ENCODE results near the gene ARHGAP25. TPM values are rescaled to one million over a fixed set of nuclear protein-coding genes. Genes with fewer than 3 reads are reported as not detected.

ARHGAP25 gene
- 0.42 and 0.43 TPM in 2 replicates for total RNA-seq
- long read RNA-seq, partial matches to known transcripts = 0 of 1 reads
- long read RNA-seq, other reads (novel, unspliced or antisense) = 1 of 1 reads

GRCh38 chr2:68734688-68735525 lies at the start of gene ARHGAP25:
Gene ARHGAP25 (plus strand): TSS chr2:68734811. CDS start chr2:68735200, 389 bp downstream.
- Mint-ChIP-seq H3K4me1 (ENCODE audit: unreplicated experiment) (no peaks in the 10 kb centered on the region), H3K4me3 (ENCODE audit: unreplicated experiment) (no peak within 1 kb of the TSS), H3K27me3 (ENCODE audit: unreplicated experiment) (peaks cover 8% of the 10 kb centered on the region), H3K9me3 (ENCODE audit: unreplicated experiment) (no peaks in the 10 kb centered on the region), H3K36me3 (ENCODE audit: unreplicated experiment) (no peaks in the 10 kb centered on the region), H3K27ac (ENCODE audit: unreplicated experiment) (no peak within 1 kb of the TSS)
- no peak for DNase-seq (ENCODE audit: extremely low spot score, unreplicated experiment)
- TF ChIP-seq, protein P1, sequence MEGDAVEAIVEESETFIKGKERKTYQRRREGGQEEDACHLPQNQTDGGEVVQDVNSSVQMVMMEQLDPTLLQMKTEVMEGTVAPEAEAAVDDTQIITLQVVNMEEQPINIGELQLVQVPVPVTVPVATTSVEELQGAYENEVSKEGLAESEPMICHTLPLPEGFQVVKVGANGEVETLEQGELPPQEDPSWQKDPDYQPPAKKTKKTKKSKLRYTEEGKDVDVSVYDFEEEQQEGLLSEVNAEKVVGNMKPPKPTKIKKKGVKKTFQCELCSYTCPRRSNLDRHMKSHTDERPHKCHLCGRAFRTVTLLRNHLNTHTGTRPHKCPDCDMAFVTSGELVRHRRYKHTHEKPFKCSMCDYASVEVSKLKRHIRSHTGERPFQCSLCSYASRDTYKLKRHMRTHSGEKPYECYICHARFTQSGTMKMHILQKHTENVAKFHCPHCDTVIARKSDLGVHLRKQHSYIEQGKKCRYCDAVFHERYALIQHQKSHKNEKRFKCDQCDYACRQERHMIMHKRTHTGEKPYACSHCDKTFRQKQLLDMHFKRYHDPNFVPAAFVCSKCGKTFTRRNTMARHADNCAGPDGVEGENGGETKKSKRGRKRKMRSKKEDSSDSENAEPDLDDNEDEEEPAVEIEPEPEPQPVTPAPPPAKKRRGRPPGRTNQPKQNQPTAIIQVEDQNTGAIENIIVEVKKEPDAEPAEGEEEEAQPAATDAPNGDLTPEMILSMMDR (IDR thresholded peaks at IDR 0.05) = no peak

DNA sequence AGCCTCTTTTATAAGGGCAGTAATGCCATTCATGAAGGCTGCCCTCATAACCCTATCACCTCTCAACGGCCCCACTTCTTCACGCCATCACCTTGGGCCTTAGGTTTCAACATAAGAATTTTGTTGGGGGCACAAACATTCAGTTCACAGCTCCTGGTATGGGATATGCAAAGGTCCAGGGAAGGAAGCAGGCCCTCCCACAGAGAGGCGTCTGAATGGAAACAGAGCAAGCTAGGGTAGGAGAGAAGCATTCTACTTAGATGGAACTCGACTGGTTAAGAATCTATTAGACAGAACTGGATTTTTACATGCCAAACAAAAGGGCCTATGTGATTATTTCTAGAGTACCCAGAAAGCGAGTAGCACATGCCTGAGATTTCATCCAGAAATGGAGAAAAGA lies 48.4 kb upstream of the ARHGAP25 start:
- no peak for DNase-seq (ENCODE audit: extremely low spot score, unreplicated experiment)
- Mint-ChIP-seq H3K4me1 (ENCODE audit: unreplicated experiment) (no peaks in the 10 kb centered on the region), H3K27me3 (ENCODE audit: unreplicated experiment) (peaks cover 34% of the 10 kb centered on the region), H3K36me3 (ENCODE audit: unreplicated experiment) (no peaks in the 10 kb centered on the region), H3K9me3 (ENCODE audit: unreplicated experiment) (no peaks in the 10 kb centered on the region), H3K27ac (ENCODE audit: unreplicated experiment) (no peak overlapping the region), H3K4me3 (ENCODE audit: unreplicated experiment) (no peak overlapping the region)
- TF ChIP-seq, protein P1 (IDR thresholded peaks at IDR 0.05) = no peak

DNA sequence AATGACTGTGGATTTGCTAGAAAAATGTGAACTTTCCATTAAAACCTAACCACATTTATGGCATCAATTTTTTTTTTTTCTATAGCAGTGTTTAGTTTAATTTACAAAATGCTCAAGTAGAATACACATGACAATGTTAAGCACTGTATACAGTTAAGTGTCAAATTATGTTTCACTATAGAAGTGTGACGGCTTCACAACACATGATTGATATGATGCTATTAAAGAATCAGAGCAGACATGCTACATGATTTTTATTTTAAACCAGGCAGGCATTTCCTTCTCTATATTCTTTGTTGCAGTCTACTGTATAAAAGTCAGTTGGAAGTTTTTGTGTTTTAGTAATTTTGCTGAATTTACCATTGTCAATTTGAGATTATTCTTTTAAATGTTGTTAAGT lies 47.6 kb upstream of the ARHGAP25 start:
- Mint-ChIP-seq H3K9me3 (ENCODE audit: unreplicated experiment) (no peaks in the 10 kb centered on the region), H3K27ac (ENCODE audit: unreplicated experiment) (no peak overlapping the region), H3K36me3 (ENCODE audit: unreplicated experiment) (no peaks in the 10 kb centered on the region), H3K4me1 (ENCODE audit: unreplicated experiment) (no peaks in the 10 kb centered on the region), H3K4me3 (ENCODE audit: unreplicated experiment) (no peak overlapping the region), H3K27me3 (ENCODE audit: unreplicated experiment) (peaks cover 31% of the 10 kb centered on the region)
- TF ChIP-seq, protein P1 (IDR thresholded peaks at IDR 0.05) = no peak
- no peak for DNase-seq (ENCODE audit: extremely low spot score, unreplicated experiment)

DNA sequence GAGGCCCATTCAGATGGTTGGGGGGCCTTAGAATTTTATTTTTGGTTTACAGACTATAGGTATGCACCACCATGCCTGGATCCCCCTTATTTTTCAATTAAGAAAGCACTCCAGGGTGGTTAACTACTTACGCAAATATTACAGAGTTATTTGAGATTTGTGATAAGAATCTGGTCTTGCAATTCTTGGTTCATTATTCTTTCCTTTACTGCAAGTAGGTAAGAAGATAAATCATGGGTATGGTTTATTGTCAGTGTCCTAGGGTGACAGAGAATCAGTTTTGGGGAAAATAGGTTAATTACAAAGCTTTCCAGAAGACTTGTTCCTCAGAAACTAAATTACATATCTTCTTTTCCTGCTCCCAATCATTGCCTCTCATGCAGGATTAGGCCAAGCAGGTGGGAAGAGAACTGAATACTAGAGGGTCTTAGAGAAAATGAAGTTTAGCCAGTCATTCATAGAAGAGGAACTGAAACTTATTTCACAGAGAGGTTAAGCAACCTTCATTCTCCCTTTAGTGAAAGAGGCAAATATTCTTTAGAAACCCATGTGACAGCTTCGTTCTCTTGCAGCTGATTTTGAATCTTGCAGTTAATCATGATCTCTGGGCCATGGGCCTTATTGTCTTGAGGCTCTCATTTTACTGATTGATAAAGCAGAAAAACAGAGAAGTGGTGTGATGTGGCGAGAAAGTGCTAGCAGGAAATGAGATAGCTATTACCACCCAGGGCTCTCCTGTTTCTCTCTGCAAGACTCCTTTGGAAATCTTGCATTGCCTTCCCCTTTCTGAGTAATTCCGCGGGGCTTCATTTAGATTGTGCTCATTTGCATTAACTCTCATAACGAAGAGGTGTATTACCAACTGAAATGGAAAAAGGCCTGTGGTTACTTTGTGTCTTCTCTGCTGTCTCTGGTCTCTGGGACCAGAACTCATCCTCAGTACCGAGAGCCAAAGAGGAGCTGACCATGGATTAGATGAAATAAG lies 44.8 kb upstream of the ARHGAP25 start:
- Mint-ChIP-seq H3K4me3 (ENCODE audit: unreplicated experiment) (no peak overlapping the region), H3K27ac (ENCODE audit: unreplicated experiment) (no peak overlapping the region), H3K9me3 (ENCODE audit: unreplicated experiment) (no peaks in the 10 kb centered on the region), H3K4me1 (ENCODE audit: unreplicated experiment) (no peaks in the 10 kb centered on the region), H3K36me3 (ENCODE audit: unreplicated experiment) (no peaks in the 10 kb centered on the region), H3K27me3 (ENCODE audit: unreplicated experiment) (peaks cover 34% of the 10 kb centered on the region)
- no peak for DNase-seq (ENCODE audit: extremely low spot score, unreplicated experiment)
- TF ChIP-seq, protein P1 (IDR thresholded peaks at IDR 0.05) = no peak
